ENCODE measurements around the gene PCBP1. TPM values are rescaled to one million over a fixed set of nuclear protein-coding genes. Genes with fewer than 3 reads are reported as not detected.

The PCBP1 gene
- total and polyA plus RNA-seq, 10 donors: 254 to 351 (median 286) TPM

DNA sequence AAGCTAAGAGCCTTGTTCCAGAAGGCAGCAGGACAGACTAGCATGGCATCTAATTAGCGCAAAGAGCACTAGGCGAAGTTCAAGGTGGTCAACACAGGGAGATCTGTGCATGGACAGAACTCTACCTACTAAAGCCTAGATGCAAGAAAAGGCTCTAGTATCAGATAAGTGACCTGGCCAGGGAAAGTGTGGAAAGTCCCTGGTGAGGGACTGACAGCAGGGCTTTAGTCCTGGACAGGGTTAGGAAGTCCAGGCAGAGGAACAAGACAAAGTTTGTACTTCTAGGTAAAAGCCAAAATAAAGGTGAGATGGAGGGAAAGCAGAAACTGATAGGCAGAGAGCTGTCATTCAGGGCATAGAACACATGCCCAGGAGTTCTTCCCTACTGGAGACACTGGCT lies 45.0 kb upstream of the PCBP1 start:
- 93 to 100% (median 99%) methylated on average over 2 of the region's 2 CpGs for WGBS, 5 donors
- intact Hi-C loops (cut with DNase I; ENCODE audit: low total_unique reads): no loop called here

DNA sequence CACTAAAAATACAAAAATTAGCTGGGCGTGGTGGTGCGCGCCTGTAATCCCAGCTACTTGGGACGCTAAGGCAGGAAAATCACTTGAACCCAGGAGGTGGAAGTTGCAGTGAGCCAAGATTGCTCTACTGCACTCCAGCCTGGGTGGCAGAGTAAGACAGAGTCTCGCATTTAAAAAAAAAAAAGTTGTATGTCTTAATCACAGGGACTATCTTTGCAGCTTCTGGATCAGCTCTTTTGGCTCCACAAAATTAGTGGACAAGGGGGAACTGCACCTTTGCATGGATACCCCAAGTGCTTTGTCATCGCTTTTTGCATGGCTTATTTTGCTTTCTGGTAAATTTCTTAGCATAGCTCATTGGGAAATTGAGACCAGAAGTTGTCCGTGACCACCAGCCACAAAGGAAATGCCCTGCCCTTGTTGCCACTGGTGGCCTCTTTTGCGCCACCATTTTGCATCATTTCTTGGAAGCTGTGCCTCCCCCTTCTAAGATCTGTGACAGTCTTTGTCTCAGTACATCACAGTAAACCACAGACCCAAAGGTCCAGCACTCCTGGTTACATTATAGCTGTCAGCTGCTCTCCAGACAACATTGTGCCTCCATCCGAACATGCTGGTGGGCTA lies 43.9 kb upstream of the PCBP1 start:
- DNase-seq: peak; percentile 85
- H3K9me3 ChIP-seq: no peaks in the 10 kb centered on the region
- H3K27ac ChIP-seq: peak overlapping the region; percentile 32 to 93 (median 88)

More for the DNA sequence above, 45.0 kb upstream of the PCBP1 start:
- TF ChIP-seq, protein P1, sequence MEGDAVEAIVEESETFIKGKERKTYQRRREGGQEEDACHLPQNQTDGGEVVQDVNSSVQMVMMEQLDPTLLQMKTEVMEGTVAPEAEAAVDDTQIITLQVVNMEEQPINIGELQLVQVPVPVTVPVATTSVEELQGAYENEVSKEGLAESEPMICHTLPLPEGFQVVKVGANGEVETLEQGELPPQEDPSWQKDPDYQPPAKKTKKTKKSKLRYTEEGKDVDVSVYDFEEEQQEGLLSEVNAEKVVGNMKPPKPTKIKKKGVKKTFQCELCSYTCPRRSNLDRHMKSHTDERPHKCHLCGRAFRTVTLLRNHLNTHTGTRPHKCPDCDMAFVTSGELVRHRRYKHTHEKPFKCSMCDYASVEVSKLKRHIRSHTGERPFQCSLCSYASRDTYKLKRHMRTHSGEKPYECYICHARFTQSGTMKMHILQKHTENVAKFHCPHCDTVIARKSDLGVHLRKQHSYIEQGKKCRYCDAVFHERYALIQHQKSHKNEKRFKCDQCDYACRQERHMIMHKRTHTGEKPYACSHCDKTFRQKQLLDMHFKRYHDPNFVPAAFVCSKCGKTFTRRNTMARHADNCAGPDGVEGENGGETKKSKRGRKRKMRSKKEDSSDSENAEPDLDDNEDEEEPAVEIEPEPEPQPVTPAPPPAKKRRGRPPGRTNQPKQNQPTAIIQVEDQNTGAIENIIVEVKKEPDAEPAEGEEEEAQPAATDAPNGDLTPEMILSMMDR (IDR thresholded peaks at IDR 0.05 in 8 of 11, conservative IDR thresholded peaks at IDR 0.05 in 3 of 11): no peak
- TF ChIP-seq POLR2AphosphoS5 (IDR thresholded peaks at IDR 0.05) (no peak), POLR2A (IDR thresholded peaks at IDR 0.05) (no peak)
- DNase-seq: no peak
- Histone ChIP-seq H3K4me3 (peak overlapping the region in 1 of 8 donors; percentile 60), H3K27me3 (replicated peaks in 1 of 7) (no peaks in the 10 kb centered on the region), H3K27ac (peak overlapping the region in 7 of 8 donors; percentile 71 to 93 (median 89)), H3K4me1 (peaks cover 0 to 58% (median 29%) of the 10 kb centered on the region in 6 donors), H3K9me3 (no peaks in the 10 kb centered on the region), H3K36me3 (peaks cover 0 to 35% (median 5%) of the 10 kb centered on the region in 6 donors)

DNA sequence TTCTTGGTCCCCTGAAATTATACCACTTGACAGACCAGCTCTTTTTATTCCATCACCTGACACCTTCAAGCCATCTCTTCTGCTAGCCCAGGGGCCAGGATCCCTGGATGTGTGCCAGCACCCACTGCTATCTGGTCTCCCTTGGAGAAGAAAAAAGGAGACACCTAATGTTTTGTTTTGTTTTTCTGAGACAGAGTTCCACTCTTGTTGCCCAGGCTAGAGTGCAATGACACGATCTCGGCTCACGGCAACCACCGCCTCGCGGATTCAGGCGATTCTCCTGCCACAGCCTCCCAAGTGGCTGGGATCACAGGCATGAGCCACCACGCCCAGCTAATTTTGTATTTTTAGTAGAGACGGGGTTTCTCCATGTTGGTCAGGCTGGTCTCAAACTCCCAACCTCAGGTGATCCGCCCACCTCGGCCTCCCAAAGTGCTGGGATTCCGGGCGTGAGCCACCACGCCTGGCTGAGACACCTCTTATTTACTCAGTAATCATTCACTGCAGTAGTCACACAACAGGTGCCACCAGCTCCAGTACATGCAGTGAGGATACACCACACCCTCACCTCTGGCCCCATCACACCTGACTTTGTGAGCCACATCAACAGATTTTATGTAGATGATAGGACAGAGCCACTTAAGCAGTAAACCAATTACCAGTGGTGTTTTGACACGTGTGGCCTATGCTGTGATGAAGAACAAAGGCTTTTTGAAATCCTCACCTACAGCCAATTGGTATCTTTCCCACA lies 42.8 kb upstream of the PCBP1 start:
- intact Hi-C loops (cut with DNase I; ENCODE audit: low total_unique reads): no loop called here
- WGBS, 5 donors: 91 to 98% (median 98%) methylated on average over 15 of the region's 15 CpGs
- DNase-seq: peak; percentile 70

More for the DNA sequence above, 43.9 kb upstream of the PCBP1 start:
- Histone ChIP-seq H3K4me3 (peak overlapping the region in 1 of 8 donors; percentile 60), H3K36me3 (peaks cover 0 to 44% (median 7%) of the 10 kb centered on the region in 6 donors), H3K27me3 (replicated peaks in 1 of 7) (no peaks in the 10 kb centered on the region), H3K4me1 (peaks cover 0 to 64% (median 30%) of the 10 kb centered on the region in 6 donors)
- 45 to 85% (median 65%) methylated on average over 9 of the region's 9 CpGs for WGBS, 5 donors
- intact Hi-C loops (cut with DNase I; ENCODE audit: low total_unique reads): no loop called here
- TF ChIP-seq POLR2A (IDR thresholded peaks at IDR 0.05) (no peak), POLR2AphosphoS5 (IDR thresholded peaks at IDR 0.05) (peak in 1 of 3 donors; percentile 87)
- TF ChIP-seq, protein P1 (IDR thresholded peaks at IDR 0.05 in 8 of 11, conservative IDR thresholded peaks at IDR 0.05 in 3 of 11): peak in 1 of 11 experiments; percentile 31

DNA sequence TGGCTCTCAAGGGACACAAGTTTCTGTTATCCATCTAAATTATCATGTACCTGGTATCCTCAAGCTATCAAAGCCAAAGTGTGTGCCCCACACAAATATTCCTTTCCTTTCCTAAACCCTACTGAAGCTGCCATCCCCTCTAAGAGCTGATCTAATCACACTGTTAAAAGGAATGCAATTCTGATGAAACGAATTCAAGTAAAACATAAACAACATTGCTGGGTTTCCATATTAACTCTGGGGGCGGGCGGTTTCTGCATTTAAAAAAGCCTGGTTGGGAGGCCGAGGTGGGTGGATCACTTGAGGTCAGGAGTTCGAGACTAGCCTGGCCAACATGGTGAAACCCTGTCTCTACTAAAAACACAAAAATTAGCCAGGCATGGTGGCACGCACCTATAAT lies 41.9 kb upstream of the PCBP1 start:
- DNase-seq: no peak
- Histone ChIP-seq H3K27me3 (replicated peaks in 1 of 7) (no peaks in the 10 kb centered on the region), H3K9me3 (no peaks in the 10 kb centered on the region), H3K36me3 (peaks cover 0 to 56% (median 17%) of the 10 kb centered on the region in 6 donors), H3K4me1 (peaks cover 0 to 64% (median 29%) of the 10 kb centered on the region in 6 donors), H3K27ac (peak overlapping the region in 7 of 8 donors; percentile 71 to 93 (median 89)), H3K4me3 (peak overlapping the region in 1 of 8 donors; percentile 60)
- TF ChIP-seq POLR2AphosphoS5 (IDR thresholded peaks at IDR 0.05): no peak
- intact Hi-C loops (cut with DNase I; ENCODE audit: low total_unique reads): no loop called here
- 90 to 96% (median 93%) methylated on average over 6 of the region's 6 CpGs for WGBS, 5 donors

More for the DNA sequence above, 42.8 kb upstream of the PCBP1 start:
- Histone ChIP-seq H3K4me3 (peak overlapping the region in 1 of 8 donors; percentile 60), H3K4me1 (peaks cover 0 to 64% (median 30%) of the 10 kb centered on the region in 6 donors), H3K36me3 (peaks cover 0 to 48% (median 13%) of the 10 kb centered on the region in 6 donors), H3K27me3 (replicated peaks in 1 of 7) (no peaks in the 10 kb centered on the region), H3K27ac (peak overlapping the region in 7 of 8 donors; percentile 71 to 93 (median 89)), H3K9me3 (no peaks in the 10 kb centered on the region)
- peak in 1 of 3 donors; percentile 41 for TF ChIP-seq POLR2AphosphoS5 (IDR thresholded peaks at IDR 0.05)
- no peak for TF ChIP-seq POLR2A (IDR thresholded peaks at IDR 0.05)
